HEK293 (cell line): Measurements from ENCODE around the gene CHST8.

Experiments used
- CTCF ChIA-PET: fragments of 350-600 bp; formaldehyde crosslinking; extraction: SDS; loops from one replicate; lab custom pipeline; 2021; ENCODE audit warnings: antibody characterized with exemption; lab: Yijun Ruan, JAX
- POLR2A ChIA-PET: fragments of 300-600 bp; formaldehyde crosslinking; extraction: SDS; loops from one replicate; lab custom pipeline; 2020; ENCODE audit warnings: antibody characterized with exemption, inconsistent platforms; lab: Yijun Ruan, JAX
- H3K27ac ChIP-seq: fragments of 200-500 bp; sonication (Bioruptor generic); 2 replicates; pipeline ENCODE4 v1.5.1; 2014; ENCODE audit warnings: low read depth, low read length, control low read depth, inconsistent platforms; ENCODE audit errors: extremely low read depth
- H3K36me3 ChIP-seq, 2 experiments: fragments of 200-500 bp in 1 of 2; sonication (Bioruptor generic) in 1 of 2; 1 replicate in 1 of 2; 2 replicates in 1 of 2; pipeline ENCODE4 v1.5.1; 2014 to 2017; ENCODE audit warnings: inconsistent platforms in 2 of 2, low read length in 2 of 2; ENCODE audit not compliant: control insufficient read depth in 2 of 2, insufficient read depth in 1 of 2
- H3K4me1 ChIP-seq: fragments of 200-500 bp; sonication (Bioruptor generic); 2 replicates; pipeline ENCODE4 v1.5.1; 2014; ENCODE audit warnings: mild to moderate bottlenecking, low read length, inconsistent platforms; ENCODE audit not compliant: control insufficient read depth, insufficient read depth
- H3K4me3 ChIP-seq: 2 replicates; pipeline ENCODE4 v1.5.1; 2011; ENCODE audit warnings: low read depth, mild to moderate bottlenecking, control low read depth, low read length, moderate library complexity
- H3K9me3 ChIP-seq: fragments of 200-500 bp; sonication (Bioruptor generic); 2 replicates; pipeline ENCODE4 v1.5.1; 2014; ENCODE audit warnings: low read depth, low read length, inconsistent platforms; ENCODE audit not compliant: control insufficient read depth, insufficient read depth
- BCL11B ChIP-seq: fragments of 450-650 bp; formaldehyde crosslinking; IDR thresholded peaks from 2 replicates; pipeline ENCODE4 v1.5.1; 2016; ENCODE audit warnings: low read depth, missing biosample characterization, missing genetic modification characterization
- CTCF ChIP-seq: fragments of 450-650 bp; formaldehyde crosslinking; IDR thresholded peaks from 2 replicates; pipeline ENCODE4 v1.5.1; 2016; ENCODE audit warnings: missing biosample characterization, missing genetic modification characterization
- GLIS1 ChIP-seq: fragments of 450-650 bp; formaldehyde crosslinking; IDR thresholded peaks from 2 replicates; pipeline ENCODE4 v1.5.1; 2016; ENCODE audit warnings: missing biosample characterization, missing genetic modification characterization
- KLF1 ChIP-seq: fragments of 450-650 bp; formaldehyde crosslinking; IDR thresholded peaks from 2 replicates; pipeline ENCODE4 v1.5.1; 2016; ENCODE audit warnings: missing biosample characterization, missing genetic modification characterization
- KLF10 ChIP-seq: fragments of 450-650 bp; IDR thresholded peaks from 2 replicates; pipeline ENCODE4 v1.5.1; 2018; ENCODE audit warnings: missing biosample characterization, mild to moderate bottlenecking, missing genetic modification characterization
- KLF7 ChIP-seq: fragments of 450-650 bp; formaldehyde crosslinking; IDR thresholded peaks from 2 replicates; pipeline ENCODE4 v1.5.1; 2016; ENCODE audit warnings: missing biosample characterization, missing genetic modification characterization, borderline replicate concordance
- KLF8 ChIP-seq: fragments of 450-650 bp; formaldehyde crosslinking; IDR thresholded peaks from 2 replicates; pipeline ENCODE4 v1.5.1; 2016; ENCODE audit warnings: missing biosample characterization, missing genetic modification characterization
- MZF1 ChIP-seq: fragments of 450-650 bp; formaldehyde crosslinking; IDR thresholded peaks from 2 replicates; pipeline ENCODE4 v1.5.1; 2017; ENCODE audit warnings: missing biosample characterization, missing genetic modification characterization, borderline replicate concordance
- OSR2 ChIP-seq: fragments of 450-650 bp; formaldehyde crosslinking; IDR thresholded peaks from 2 replicates; pipeline ENCODE4 v1.5.1; 2016; ENCODE audit warnings: missing biosample characterization, missing genetic modification characterization
- SCRT1 ChIP-seq: fragments of 450-650 bp; formaldehyde crosslinking; IDR thresholded peaks from 2 replicates; pipeline ENCODE4 v1.5.1; 2016; ENCODE audit warnings: missing biosample characterization, missing genetic modification characterization, borderline replicate concordance
- SP2 ChIP-seq: fragments of 450-650 bp; formaldehyde crosslinking; IDR thresholded peaks from 2 replicates; pipeline ENCODE4 v1.5.1; 2016; ENCODE audit warnings: missing biosample characterization, missing genetic modification characterization
- SP7 ChIP-seq: fragments of 450-650 bp; formaldehyde crosslinking; IDR thresholded peaks from 2 replicates; pipeline ENCODE4 v1.5.1; 2016; ENCODE audit warnings: missing biosample characterization, missing genetic modification characterization
- WT1 ChIP-seq: fragments of 450-650 bp; formaldehyde crosslinking; IDR thresholded peaks from 2 replicates; pipeline ENCODE4 v1.5.1; 2016; ENCODE audit warnings: missing biosample characterization, missing genetic modification characterization
- ZBTB21 ChIP-seq: fragments of 450-650 bp; formaldehyde crosslinking; IDR thresholded peaks from 2 replicates; pipeline ENCODE4 v1.5.1; 2017; ENCODE audit warnings: missing biosample characterization, missing genetic modification characterization
- ZFP69B ChIP-seq: fragments of 450-650 bp; formaldehyde crosslinking; IDR thresholded peaks from 2 replicates; pipeline ENCODE4 v1.5.1; 2016; ENCODE audit warnings: missing biosample characterization, missing genetic modification characterization
- ZNF148 ChIP-seq: fragments of 450-650 bp; formaldehyde crosslinking; IDR thresholded peaks from 2 replicates; pipeline ENCODE4 v1.5.0; 2017; ENCODE audit warnings: missing biosample characterization, missing genetic modification characterization, borderline replicate concordance
- ZNF157 ChIP-seq: fragments of 450-650 bp; formaldehyde crosslinking; IDR thresholded peaks from 2 replicates; pipeline ENCODE4 v1.5.1; 2016; ENCODE audit warnings: missing biosample characterization, missing genetic modification characterization
- ZNF202 ChIP-seq: fragments of 450-650 bp; formaldehyde crosslinking; IDR thresholded peaks from 2 replicates; pipeline ENCODE4 v1.5.1; 2016; ENCODE audit warnings: missing biosample characterization, missing genetic modification characterization, borderline replicate concordance
- ZNF239 ChIP-seq: fragments of 450-650 bp; formaldehyde crosslinking; IDR thresholded peaks from 2 replicates; pipeline ENCODE4 v1.5.1; 2016; ENCODE audit warnings: missing biosample characterization, missing genetic modification characterization
- ZNF24 ChIP-seq: fragments of 450-650 bp; formaldehyde crosslinking; IDR thresholded peaks from 2 replicates; pipeline ENCODE4 v1.5.1; 2016; ENCODE audit warnings: missing biosample characterization, missing genetic modification characterization
- ZNF266 ChIP-seq: fragments of 450-650 bp; formaldehyde crosslinking; IDR thresholded peaks from 2 replicates; pipeline ENCODE4 v1.5.1; 2016; ENCODE audit warnings: missing biosample characterization, missing genetic modification characterization, low read depth
- ZNF488 ChIP-seq: fragments of 450-650 bp; formaldehyde crosslinking; IDR thresholded peaks from 2 replicates; pipeline ENCODE4 v1.5.1; 2016; ENCODE audit warnings: missing biosample characterization, missing genetic modification characterization
- ZNF501 ChIP-seq: fragments of 450-650 bp; formaldehyde crosslinking; IDR thresholded peaks from 2 replicates; pipeline ENCODE4 v1.5.1; 2016; ENCODE audit warnings: missing biosample characterization, missing genetic modification characterization
- ZNF521 ChIP-seq: fragments of 450-650 bp; formaldehyde crosslinking; IDR thresholded peaks from 2 replicates; pipeline ENCODE4 v1.5.1; 2017; ENCODE audit warnings: missing biosample characterization, mild to moderate bottlenecking, missing genetic modification characterization
- ZNF629 ChIP-seq: fragments of 450-650 bp; formaldehyde crosslinking; IDR thresholded peaks from 2 replicates; pipeline ENCODE4 v1.5.1; 2017; ENCODE audit warnings: missing biosample characterization, missing genetic modification characterization
- ZNF645 ChIP-seq: fragments of 450-650 bp; formaldehyde crosslinking; IDR thresholded peaks from 2 replicates; pipeline ENCODE4; 2016; ENCODE audit warnings: missing biosample characterization, missing genetic modification characterization
- ZNF677 ChIP-seq: fragments of 450-650 bp; IDR thresholded peaks from 2 replicates; pipeline ENCODE4 v1.5.0; 2018; ENCODE audit warnings: missing biosample characterization, mild to moderate bottlenecking, missing genetic modification characterization, moderate library complexity
- ZSCAN16 ChIP-seq: fragments of 450-650 bp; formaldehyde crosslinking; IDR thresholded peaks from 2 replicates; pipeline ENCODE4 v1.5.1; 2016; ENCODE audit warnings: missing biosample characterization, missing genetic modification characterization
- ZXDB ChIP-seq: fragments of 450-650 bp; formaldehyde crosslinking; IDR thresholded peaks from 2 replicates; pipeline ENCODE4 v1.5.1; 2016; ENCODE audit warnings: missing biosample characterization, missing genetic modification characterization

Gene CHST8

GRCh38 chr19:33796164-33796875 lies 174.6 kb downstream of the CHST8 start, which contains the start of gene KCTD15 (continued):
- TF ChIP-seq ZBTB21 (tag by site-specific recombination): no peak; the same call in 1 of the 2 replicates
- TF ChIP-seq WT1 (tag by site-specific recombination): peak; percentile 52
- TF ChIP-seq MZF1 (tag by site-specific recombination): no peak
- TF ChIP-seq SP7 (tag by site-specific recombination): peak; percentile 36; the same call in 1 of the 2 replicates
- TF ChIP-seq ZNF488 (tag by site-specific recombination): 0 out of 2 replicates have a peak, but pooled peaks have one; percentile 16
- TF ChIP-seq SP2 (tag by site-specific recombination): peak; percentile 63
- 0 out of 2 replicates have a peak, but pooled peaks have one; percentile 46 for TF ChIP-seq ZNF148 (tag by site-specific recombination)
- TF ChIP-seq ZSCAN16 (tag by site-specific recombination): peak; percentile 71; the same call in 1 of the 2 replicates
- TF ChIP-seq ZNF677 (tag by site-specific recombination): no peak
- TF ChIP-seq GLIS1 (tag by site-specific recombination): 0 out of 2 replicates have a peak, but pooled peaks have one; percentile 49
- peak; percentile 5; the same call in 1 of the 2 replicates for TF ChIP-seq ZNF629 (tag by site-specific recombination)
- TF ChIP-seq OSR2 (tag by site-specific recombination): no peak
- TF ChIP-seq ZNF501 (tag by site-specific recombination): peak; percentile 76
- peak; percentile 59; the same call in 1 of the 2 replicates for TF ChIP-seq ZXDB (tag by site-specific recombination)
- no peak for TF ChIP-seq ZNF521 (tag by site-specific recombination)
- peak; percentile 97 for TF ChIP-seq KLF8 (tag by site-specific recombination)
- no peak; the same call in 1 of the 2 replicates for TF ChIP-seq KLF10 (tag by site-specific recombination)

- CTCF ChIA-PET: interaction anchor here (0.6 to 9.5 kb wide), 7 partner anchors 16 to 523 kb away, joined by 3 to 171 read pairs (median 7); no protein-coding TSS in a partner anchor
- H3K4me1 ChIP-seq: peaks cover 18% of the 10 kb centered on the region
- H3K27ac ChIP-seq: peak overlapping the region; percentile 100
- peaks cover 19 to 36% of the 10 kb centered on the region in 2 experiments; a peak in 2 of 3 replicates for H3K36me3 ChIP-seq
- H3K4me3 ChIP-seq: peak overlapping the region; percentile 63
- POLR2A ChIA-PET: interaction anchor here (1.2 to 2.6 kb wide), 5 partner anchors 20 to 561 kb away, joined by 6 to 16 read pairs (median 12); no protein-coding TSS in a partner anchor
- no peaks in the 10 kb centered on the region for H3K9me3 ChIP-seq
- TF ChIP-seq WT1 (tag by site-specific recombination) (0 out of 2 replicates have a peak, but pooled peaks have one; percentile 3), SCRT1 (tag by site-specific recombination) (peak; percentile 86), CTCF (no peak), KLF1 (peak; percentile 55; the same call in 1 of the 2 replicates), ZNF266 (tag by site-specific recombination) (no peak), ZNF24 (no peak), ZNF239 (tag by site-specific recombination) (no peak), ZNF202 (peak; percentile 41; the same call in 1 of the 2 replicates), ZNF157 (no peak), ZNF645 (no peak), KLF7 (tag by site-specific recombination) (0 out of 2 replicates have a peak, but pooled peaks have one; percentile 38), ZFP69B (tag by site-specific recombination) (peak; percentile 49; the same call in 1 of the 2 replicates), BCL11B (tag by site-specific recombination) (no peak)
Observed at GRCh38 chr19:33797802-33798671, 176.3 kb downstream of the CHST8 start.
